Germinal center (tissue), 1 donor: Measurements from ENCODE around the gene CALHM3.
"Not testable (repeated sequence)": the region's sequence is repeated elsewhere in the genome, so short reads cannot be mapped to it uniquely, and the experiment has no call there.

Source experiments
- DNase-seq: peaks from one replicate; pipeline ENCODE4 v3.0.0; 2012; ENCODE audit warnings: mixed read lengths, low spot score

The CALHM3 gene

GRCh38 chr10:103502849-103503660 lies 24.0 kb upstream of the CALHM3 start:
- no peak for DNase-seq

DNA sequence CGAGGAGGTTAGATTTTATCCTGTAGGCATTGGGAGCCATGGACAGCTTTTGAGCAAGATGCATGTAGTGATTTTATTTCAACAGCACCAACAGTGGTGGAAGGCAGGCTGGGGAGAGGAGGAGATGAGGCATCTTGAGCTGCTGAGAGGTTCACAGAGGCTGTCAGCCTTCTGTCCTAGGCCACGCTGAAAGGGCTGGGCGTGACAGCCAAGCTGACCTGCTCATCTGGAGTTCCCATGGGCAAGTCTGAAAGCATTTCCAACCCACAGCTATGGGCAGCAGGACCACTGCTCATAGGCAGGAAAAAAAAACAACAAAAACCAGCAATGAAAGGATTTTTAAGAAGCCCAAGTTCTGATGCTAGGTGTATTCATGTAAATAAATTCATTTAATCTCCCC lies 22.1 kb upstream of the CALHM3 start:
- DNase-seq, result no peak

DNA sequence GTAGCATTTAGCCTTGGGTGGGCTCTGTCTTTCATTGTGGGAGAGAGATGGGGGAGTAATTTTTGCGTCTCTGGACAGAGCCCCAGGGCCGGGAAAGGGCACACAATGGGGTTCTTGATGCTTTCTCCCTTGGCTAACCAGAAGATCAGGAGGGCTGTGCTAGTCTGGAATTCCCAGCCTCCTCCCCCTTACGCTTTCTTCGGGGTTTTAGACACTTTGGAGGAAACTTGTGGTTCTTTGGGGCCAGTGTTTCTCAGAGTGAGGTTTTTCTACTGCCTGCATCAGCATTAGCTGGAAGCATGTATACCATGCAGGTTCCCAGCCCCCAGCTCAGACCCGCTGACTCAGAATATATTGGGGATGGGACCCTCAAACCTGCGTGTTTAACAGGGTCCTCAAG lies 21.4 kb upstream of the CALHM3 start:
- DNase-seq, result no peak

DNA sequence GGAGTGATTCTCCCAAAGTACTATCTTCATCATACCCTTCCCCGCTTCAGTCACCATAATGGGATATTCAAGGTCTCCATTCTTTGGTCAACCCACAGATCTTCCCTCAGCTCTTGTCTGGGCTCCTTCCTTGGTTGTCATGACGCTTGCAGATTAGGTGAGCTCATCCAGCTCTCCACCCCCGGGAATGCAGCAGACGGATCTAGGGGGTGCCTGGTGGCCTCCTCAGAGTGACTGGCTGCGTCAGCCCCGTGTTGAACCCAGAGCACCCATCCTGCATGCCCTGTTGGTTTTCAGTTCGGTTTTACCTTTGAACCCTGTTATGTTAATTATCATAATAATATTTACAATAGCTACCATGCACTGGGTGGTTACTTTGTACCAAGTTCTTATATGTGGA lies 20.8 kb upstream of the CALHM3 start:
- DNase-seq, result no peak

DNA sequence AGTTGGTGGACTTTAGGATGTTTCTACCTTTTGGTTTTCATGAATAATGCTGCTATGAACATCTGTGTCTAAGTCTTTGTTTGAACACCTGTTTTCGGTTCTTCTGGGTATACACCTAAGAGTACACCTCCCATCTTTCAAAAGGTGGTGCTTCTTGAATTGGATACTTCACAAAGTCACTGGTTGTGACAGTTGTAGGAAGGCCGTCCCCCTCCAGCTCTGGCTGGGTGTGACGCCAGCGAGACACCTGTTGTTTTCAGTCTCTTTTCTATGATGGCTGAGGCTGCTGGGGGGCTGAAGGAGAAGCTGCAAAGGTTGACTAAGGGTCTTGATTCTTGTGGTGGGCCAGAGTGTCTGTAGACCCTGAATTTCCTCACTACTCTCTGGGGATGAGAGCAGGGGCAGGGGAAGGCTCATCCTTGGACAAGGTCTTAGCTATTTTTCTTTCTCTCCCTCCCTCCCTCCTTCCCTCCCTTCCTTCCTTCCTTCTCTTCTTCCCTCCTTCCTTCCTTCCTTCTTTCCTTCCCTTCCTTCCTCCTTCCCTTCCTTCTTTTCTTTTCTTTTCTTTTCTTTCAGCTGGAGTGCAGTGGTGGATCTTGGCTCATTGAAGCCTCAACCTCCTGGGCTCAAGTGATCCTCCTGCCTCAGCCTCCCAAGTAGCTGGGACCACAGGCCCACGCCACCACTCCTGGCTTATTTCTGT lies 20.0 kb upstream of the CALHM3 start:
- DNase-seq, result no peak

GRCh38 chr10:103497161-103497915 lies 18.3 kb upstream of the CALHM3 start:
- DNase-seq, result no peak

GRCh38 chr10:103495321-103495720 lies 16.3 kb upstream of the CALHM3 start:
- no peak for DNase-seq

DNA sequence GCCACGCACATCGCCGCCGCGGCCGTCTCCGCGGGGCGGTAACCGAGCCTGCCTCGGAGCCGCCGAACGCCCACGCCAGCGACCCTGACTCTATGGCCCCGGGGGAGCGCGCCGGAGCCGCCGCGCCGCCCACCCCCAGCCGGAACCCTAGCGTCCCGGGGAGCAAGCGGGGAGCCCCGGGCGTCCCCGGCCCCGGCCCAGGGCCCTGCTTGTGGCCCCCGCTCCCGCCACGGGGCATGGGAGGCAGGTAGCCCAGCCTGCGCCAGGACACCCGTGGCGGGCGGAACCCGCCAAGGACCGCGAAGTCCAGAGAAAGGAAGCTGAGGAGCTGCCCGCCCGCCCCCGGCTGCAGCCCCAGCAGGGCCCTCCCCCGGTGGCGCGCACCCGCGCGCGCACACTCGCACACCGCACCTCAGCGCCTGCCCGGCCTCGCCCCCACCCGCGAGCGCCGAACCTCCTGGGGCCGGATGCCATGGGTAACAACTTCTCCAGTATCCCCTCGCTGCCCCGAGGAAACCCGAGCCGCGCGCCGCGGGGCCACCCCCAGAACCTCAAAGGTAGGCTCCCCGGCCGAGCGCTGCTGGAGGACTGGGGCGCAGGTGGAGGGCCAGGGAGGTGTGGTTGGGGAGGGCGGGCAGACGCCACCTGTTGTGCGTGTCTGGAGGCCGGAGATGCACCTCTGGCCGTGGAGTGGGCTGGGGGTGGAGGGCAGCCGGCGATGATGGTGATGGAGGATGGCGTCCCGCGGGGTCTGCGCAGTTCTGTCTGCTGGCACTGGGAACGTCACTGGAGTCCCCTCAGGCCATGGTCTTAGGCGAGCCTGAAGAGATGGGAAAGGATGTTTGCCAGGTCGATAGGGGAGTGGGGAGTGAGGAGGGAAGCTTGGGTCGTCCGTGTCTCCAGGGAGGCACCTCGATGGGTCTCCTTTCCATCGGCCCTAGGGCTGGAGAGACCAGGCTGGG lies 15.2 kb upstream of the CALHM3 start:
- peak; percentile 42 for DNase-seq

DNA sequence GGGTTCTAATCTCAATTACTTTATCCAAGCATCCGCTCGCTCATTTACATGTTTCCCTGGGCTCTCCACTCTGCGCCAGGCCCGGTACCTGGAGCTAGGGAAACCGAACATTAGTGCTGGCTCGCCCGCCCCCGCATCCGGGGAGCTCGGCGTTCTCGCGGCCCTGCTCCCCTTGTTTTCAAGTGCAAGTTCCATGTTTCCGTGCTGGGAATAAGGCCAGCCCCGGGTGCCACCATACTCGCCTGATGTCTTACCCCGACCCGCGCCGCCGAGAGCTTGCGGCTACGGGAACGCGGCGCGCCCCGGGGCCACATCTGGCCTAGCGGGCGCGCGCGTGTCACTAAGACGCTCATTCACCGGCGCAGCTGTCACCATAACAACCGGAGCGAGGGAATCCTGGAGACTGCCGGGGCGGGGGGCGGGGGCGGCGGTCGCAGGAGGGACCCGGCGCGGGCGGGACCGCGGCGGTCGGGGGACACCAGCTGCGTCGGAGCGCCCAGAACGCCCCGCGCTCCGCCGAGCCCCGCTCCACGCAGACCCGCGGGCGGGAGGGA lies 14.4 kb upstream of the CALHM3 start, which contains the start of gene NEURL1:
NEURL1 (plus strand) TSS at position 344 of the 554 bp plus-strand sequence. CDS start 683 bp downstream, outside the sequence.
- DNase-seq, result peak; percentile 45

DNA sequence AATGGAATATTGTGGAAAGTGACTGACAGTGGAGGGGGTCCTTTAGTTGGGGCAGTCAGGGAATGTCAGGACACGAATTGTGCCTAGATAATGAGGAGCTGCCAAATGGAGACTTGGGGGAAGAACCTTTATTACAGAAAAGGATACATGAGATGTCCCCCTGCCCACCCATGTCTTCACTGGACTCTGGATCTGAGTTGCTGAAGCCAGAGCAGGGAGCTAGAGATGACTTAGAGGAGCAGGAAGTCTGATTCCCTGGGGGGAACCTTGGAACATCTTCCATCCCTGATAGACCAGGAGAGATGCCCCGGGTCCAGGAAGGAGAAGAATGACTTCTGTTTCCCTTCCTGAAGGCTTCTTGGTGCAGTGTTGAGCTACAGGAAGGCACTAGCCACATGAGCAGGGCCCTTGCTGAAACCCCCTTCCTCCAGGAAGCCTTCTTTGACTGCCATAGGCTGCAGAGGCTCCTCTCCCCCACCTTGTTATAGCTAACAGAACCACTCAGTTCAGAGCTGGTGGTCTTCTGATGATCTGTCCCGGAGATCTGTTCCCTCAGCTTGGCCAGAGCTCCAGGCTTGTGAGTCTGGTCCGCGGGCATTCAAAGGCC lies 13.7 kb upstream of the CALHM3 start:
- DNase-seq, result no peak

DNA sequence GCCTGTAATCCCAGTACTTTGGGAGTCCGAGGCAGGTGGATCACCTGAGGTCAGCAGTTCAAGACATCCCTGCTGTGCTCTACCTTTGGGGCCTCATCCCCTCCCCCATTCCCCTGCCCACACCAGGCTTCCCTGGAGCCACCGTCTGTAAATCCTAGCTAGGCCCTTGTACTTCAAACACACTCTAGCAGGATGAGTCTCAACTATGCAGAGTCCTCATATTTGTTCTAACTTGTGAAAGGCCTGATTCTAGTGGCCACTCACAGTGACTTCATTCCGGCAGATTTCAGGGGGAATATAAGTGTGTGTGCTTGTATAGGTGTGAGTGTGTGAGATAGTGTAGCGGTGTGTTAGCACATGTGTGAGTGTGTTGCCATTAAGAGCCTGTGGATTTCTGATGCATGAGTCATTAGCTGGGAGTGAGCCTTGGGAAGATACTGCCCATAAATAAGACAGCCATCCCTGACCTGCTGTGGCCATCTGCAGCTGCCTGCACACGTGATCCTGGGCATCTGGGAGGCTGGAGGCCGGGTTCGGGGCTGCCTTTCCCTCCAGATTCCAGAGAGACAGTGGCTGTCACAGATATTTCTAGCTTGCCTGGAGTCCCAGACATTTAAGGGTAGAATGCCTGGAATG lies 12.8 kb upstream of the CALHM3 start:
- no peak for DNase-seq

DNA sequence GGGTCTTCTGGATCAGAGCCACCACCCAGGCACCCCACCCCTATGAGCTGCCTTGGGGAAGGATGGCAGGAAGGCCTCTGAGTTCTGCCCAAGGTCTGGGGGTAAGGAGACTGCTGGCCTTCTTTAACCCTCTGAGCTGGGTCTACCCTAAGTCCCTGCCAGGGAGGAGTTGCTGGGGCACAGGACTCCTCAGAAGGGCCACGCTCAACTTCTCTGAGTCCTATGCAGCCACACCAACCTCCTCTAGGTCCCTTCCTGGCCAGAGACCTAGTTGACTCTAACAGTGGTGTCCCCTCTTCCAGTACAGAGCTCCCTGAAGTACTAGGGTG lies 11.9 kb upstream of the CALHM3 start:
- no peak for DNase-seq

DNA sequence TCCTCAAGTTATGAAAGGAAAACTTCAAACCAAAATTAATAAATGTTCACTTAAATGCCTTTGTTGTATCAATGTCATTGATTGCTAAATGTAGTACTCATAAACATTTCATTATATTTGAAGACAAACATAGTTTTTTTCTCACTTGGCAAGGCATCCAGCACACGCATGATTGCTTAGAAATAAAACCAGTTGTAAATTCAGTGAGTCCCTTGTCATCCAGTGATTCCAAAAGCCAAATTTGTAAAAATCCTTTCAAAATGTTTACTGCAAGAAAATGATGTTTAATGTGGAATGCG lies 8.3 kb upstream of the CALHM3 start:
- no peak for DNase-seq

DNA sequence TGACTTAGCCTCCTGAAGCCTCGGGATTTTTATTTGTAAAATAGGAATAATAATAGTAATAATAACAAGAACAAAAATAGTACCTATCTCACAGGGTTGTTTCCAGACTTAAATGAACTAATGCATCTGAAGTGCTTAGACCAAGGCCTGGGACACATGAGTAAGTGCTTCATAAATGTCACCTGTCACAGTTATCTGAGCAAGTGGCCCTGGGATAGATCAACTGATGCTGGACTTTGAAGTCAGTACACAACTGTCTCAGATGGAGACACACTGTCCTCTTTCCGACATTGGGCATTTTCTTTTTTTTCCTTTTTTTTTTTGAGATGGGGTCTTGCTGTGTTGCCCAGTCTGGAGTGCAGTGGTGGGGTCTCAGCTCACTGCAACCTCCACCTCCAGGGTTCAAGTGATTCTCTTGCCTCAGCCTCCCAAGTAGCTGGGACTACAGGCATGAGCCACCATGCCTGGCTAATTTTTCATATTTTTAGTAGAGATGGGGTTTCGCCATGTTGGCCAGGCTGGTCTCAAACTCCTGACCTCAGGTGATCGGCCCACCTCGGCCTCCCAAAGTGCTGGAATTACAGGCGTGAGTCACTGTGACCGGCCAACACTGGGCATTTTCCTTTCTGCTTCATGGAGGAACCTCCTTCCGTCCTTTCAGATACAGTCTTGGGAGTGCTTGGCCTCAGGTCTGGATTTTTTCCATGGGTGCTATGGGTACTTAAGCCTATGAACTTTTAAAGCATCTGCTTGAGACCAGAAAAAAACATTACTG lies 7.8 kb upstream of the CALHM3 start:
- not testable (repeated sequence) for DNase-seq

DNA sequence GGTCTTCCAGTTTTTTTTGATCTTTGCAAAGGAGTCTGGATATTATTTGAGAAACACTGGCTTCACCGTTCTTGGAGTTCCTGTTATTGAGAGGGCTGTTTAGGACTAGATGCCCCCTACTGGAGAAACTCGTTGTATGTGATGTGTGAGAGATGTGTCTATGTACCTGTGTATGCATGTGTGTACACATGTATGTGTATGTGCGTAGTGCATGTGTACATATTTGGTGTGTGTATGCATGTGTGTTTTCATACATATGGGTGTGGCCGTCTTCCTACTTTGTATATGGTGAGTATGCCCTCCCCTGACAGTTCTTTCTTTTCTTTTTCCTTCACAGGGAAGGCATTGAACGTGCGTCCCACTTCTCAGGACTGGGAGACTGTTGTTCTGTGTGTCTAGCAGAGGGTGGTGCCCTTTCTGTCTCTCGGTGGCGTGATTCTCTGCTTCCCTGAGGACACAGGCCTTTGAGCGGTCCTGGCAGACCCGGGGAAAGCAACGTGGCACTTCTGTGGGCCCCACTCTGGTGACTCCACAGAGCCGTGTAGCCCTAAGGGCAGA lies 3.0 kb upstream of the CALHM3 start:
- DNase-seq, result peak; percentile 69

- DNase-seq, result no peak
These were observed 1.5 kb upstream of the CALHM3 start for GRCh38 chr10:103480521-103480920.

GRCh38 chr10:103478671-103479070 lies 369 bp downstream of the CALHM3 start:
- no peak for DNase-seq

GRCh38 chr10:103476046-103476768 lies 2.8 kb downstream of the CALHM3 start:
- no peak for DNase-seq

DNA sequence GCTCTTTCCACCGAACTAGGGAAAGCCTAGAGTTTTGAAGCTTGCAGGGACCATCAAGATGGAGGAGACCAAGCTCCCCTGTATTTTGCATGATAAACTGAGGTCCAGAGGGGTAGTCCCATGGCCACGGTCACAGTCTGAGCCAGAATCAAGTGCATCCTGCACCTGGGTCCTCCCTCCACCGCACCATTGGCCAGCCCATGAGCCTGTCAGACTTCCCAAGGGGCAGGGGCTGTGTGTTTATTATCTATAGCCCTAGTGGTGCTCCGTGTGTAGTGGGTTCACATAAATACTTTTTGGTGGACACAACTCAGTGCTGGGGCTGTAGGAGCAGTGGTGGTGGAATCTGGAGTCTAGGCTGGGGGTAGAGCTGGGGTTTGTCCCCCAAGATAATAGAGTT lies 3.6 kb downstream of the CALHM3 start:
- DNase-seq, result no peak
